ENCODE measurements around the gene SLC12A5.

Gene SLC12A5

DNA sequence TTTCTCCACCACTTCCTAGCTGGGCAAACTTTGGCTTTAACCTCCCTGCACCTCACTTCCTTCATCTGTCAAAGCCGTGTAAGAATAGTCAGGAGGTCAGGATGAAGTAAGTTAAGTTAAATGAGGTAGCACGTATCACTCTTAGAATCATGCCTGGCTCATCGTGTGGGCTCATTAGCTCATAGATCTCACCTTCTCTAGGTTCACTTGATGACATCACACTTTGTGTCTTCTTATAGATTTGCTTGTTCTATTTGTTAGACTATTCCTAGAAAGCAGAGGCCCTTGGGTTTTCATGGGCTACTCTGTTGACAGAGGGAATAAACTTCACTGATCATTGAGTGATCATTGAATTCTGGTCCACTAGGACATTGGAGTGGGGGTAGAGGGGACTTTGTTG, 72.9 kb downstream of the SLC12A5 start:
- H3K4me1 ChIP-seq (ENCODE audit: control insufficient read depth, insufficient read depth, low read length), result no peaks in the 10 kb centered on the region
- H3K4me3 ChIP-seq (ENCODE audit: insufficient read depth, low read depth, low read length), result no peak overlapping the region
- H3K27me3 ChIP-seq (ENCODE audit: control insufficient read depth, insufficient read depth, low read length, poor library complexity, severe bottlenecking), result peaks cover 12% of the 10 kb centered on the region
- H3K36me3 ChIP-seq (ENCODE audit: control insufficient read depth, insufficient read depth, low read length), result no peaks in the 10 kb centered on the region
- H3K9me3 ChIP-seq (ENCODE audit: control insufficient read depth, low read length), result no peaks in the 10 kb centered on the region
- no peak overlapping the region for H3K27ac ChIP-seq (ENCODE audit: insufficient read depth, low read depth, low read length, poor library complexity, severe bottlenecking)
- WGBS, 2 experiments, result 91 to 93% methylated on average over 2 to 3 of the region's 3 CpGs

DNA sequence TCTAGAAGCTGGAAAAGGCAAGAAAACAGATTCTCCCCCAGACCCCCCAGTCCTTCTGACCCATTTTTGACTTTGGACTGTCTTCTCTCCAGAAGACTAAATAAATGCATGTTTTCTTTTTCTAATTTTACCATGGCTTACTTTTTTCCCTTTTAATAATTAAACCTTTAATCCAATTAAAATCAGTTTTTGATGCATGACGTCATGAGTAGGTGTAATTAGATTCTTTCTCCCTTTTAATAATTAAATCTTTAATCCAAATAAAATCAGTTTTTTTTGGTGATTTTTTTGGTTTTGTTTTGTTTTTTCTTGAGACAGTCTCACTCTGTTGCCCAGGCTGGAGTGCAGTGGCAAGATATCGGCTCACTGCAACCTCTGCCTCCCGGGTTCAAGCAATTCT, 73.9 kb downstream of the SLC12A5 start:
- H3K4me1 ChIP-seq (ENCODE audit: control insufficient read depth, insufficient read depth, low read length), result no peaks in the 10 kb centered on the region
- no peaks in the 10 kb centered on the region for H3K36me3 ChIP-seq (ENCODE audit: control insufficient read depth, insufficient read depth, low read length)
- WGBS, 2 experiments, result 86 to 96% methylated on average over 2 to 3 of the region's 3 CpGs
- peaks cover 13% of the 10 kb centered on the region for H3K27me3 ChIP-seq (ENCODE audit: control insufficient read depth, insufficient read depth, low read length, poor library complexity, severe bottlenecking)
- H3K27ac ChIP-seq (ENCODE audit: insufficient read depth, low read depth, low read length, poor library complexity, severe bottlenecking), result no peak overlapping the region
- no peak overlapping the region for H3K4me3 ChIP-seq (ENCODE audit: insufficient read depth, low read depth, low read length)
- H3K9me3 ChIP-seq (ENCODE audit: control insufficient read depth, low read length), result no peaks in the 10 kb centered on the region

DNA sequence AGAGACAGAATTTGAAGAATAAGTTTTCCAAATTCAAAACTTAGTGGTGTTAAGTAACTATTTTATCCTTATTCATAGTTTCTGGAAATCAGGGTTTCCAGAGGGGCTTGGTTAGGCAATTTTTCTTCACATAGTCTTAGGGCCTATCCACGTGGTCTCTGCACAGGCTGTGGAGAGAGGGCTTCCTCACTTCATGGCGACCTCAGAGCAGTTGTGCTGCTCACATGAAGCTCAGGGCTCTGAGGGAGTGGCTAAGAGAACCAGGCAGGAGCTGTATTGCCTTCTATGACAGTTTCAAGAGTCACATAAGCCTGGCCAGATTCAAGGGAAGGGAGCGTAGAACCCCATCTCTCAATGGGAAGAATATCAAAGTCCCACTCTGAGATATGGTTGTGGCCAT, 75.2 kb downstream of the SLC12A5 start:
- Histone ChIP-seq H3K27ac (ENCODE audit: insufficient read depth, low read depth, low read length, poor library complexity, severe bottlenecking) (no peak overlapping the region), H3K27me3 (ENCODE audit: control insufficient read depth, insufficient read depth, low read length, poor library complexity, severe bottlenecking) (peaks cover 12% of the 10 kb centered on the region)
- 89 to 92% methylated on average over 3 of the region's 3 CpGs for WGBS, 2 experiments

GRCh38 chr20:46107061-46107460, 78.0 kb downstream of the SLC12A5 start:
- H3K4me1 ChIP-seq (ENCODE audit: control insufficient read depth, insufficient read depth, low read length), result no peaks in the 10 kb centered on the region
- H3K4me3 ChIP-seq (ENCODE audit: insufficient read depth, low read depth, low read length), result no peak overlapping the region
- no peaks in the 10 kb centered on the region for H3K9me3 ChIP-seq (ENCODE audit: control insufficient read depth, low read length)
- no peaks in the 10 kb centered on the region for H3K36me3 ChIP-seq (ENCODE audit: control insufficient read depth, insufficient read depth, low read length)
- H3K27me3 ChIP-seq (ENCODE audit: control insufficient read depth, insufficient read depth, low read length, poor library complexity, severe bottlenecking), result peaks cover 4% of the 10 kb centered on the region
- H3K27ac ChIP-seq (ENCODE audit: insufficient read depth, low read depth, low read length, poor library complexity, severe bottlenecking), result no peak overlapping the region
- WGBS, 2 experiments, result 87 to 88% methylated on average over 6 of the region's 6 CpGs

More for the DNA sequence above, 75.2 kb downstream of the SLC12A5 start:
- H3K4me1 ChIP-seq (ENCODE audit: control insufficient read depth, insufficient read depth, low read length), result no peaks in the 10 kb centered on the region
- H3K36me3 ChIP-seq (ENCODE audit: control insufficient read depth, insufficient read depth, low read length), result no peaks in the 10 kb centered on the region
- no peaks in the 10 kb centered on the region for H3K9me3 ChIP-seq (ENCODE audit: control insufficient read depth, low read length)
- H3K4me3 ChIP-seq (ENCODE audit: insufficient read depth, low read depth, low read length), result no peak overlapping the region

- Histone ChIP-seq H3K4me1 (ENCODE audit: control insufficient read depth, insufficient read depth, low read length) (peaks cover 13% of the 10 kb centered on the region), H3K36me3 (ENCODE audit: control insufficient read depth, insufficient read depth, low read length) (no peaks in the 10 kb centered on the region), H3K27me3 (ENCODE audit: control insufficient read depth, insufficient read depth, low read length, poor library complexity, severe bottlenecking) (peaks cover 4% of the 10 kb centered on the region), H3K4me3 (ENCODE audit: insufficient read depth, low read depth, low read length) (no peak overlapping the region), H3K9me3 (ENCODE audit: control insufficient read depth, low read length) (no peaks in the 10 kb centered on the region), H3K27ac (ENCODE audit: insufficient read depth, low read depth, low read length, poor library complexity, severe bottlenecking) (no peak overlapping the region)
- 89% methylated on average over 5 of the region's 5 CpGs for WGBS, 2 experiments
These were observed 79.4 kb downstream of the SLC12A5 start for GRCh38 chr20:46108435-46108841.

- Histone ChIP-seq H3K9me3 (ENCODE audit: control insufficient read depth, low read length) (no peaks in the 10 kb centered on the region), H3K4me3 (ENCODE audit: insufficient read depth, low read depth, low read length) (no peak overlapping the region), H3K27me3 (ENCODE audit: control insufficient read depth, insufficient read depth, low read length, poor library complexity, severe bottlenecking) (peaks cover 7% of the 10 kb centered on the region), H3K36me3 (ENCODE audit: control insufficient read depth, insufficient read depth, low read length) (no peaks in the 10 kb centered on the region), H3K27ac (ENCODE audit: insufficient read depth, low read depth, low read length, poor library complexity, severe bottlenecking) (no peak overlapping the region), H3K4me1 (ENCODE audit: control insufficient read depth, insufficient read depth, low read length) (peaks cover 14% of the 10 kb centered on the region)
- 89 to 90% methylated on average over 12 to 14 of the region's 14 CpGs for WGBS, 2 experiments
These were observed 80.0 kb downstream of the SLC12A5 start for GRCh38 chr20:46108976-46109375.

All from ectodermal cell (in vitro differentiated cells).